Fibroblast of the aortic adventitia (primary cell): Measurements from ENCODE around the gene PDZRN4. TPM values are rescaled to one million over a fixed set of nuclear protein-coding genes. Genes with fewer than 3 reads are reported as not detected.
A peak's percentile ranks its signal among the peaks of the same experiment; 100 is the strongest.
"Not testable (repeated sequence)": the region's sequence is repeated elsewhere in the genome, so short reads cannot be mapped to it uniquely, and the experiment has no call there.

Source experiments
- DNase-seq: peaks from one replicate; pipeline ENCODE4 v3.0.0-alpha.2; 2010; ENCODE audit warnings: low read depth
- H3K4me3 ChIP-seq: 2 replicates; pipeline ENCODE4 v1.5.1; 2011; ENCODE audit warnings: low read depth, mild to moderate bottlenecking, control low read depth, low read length, moderate library complexity
- CTCF ChIP-seq: IDR thresholded peaks from 2 replicates; pipeline ENCODE4 v1.5.1; 2011; ENCODE audit warnings: mild to moderate bottlenecking, low read length, control low read depth, inconsistent platforms; ENCODE audit not compliant: insufficient read depth
- total RNA-seq: library from RNA; depleted of rRNA; stranded (reverse); fragments of >200 nt; gene quantifications from 2 replicates; pipeline ENCODE4 v1.2.3, GENCODE V29; 2012; ENCODE audit warnings: low replicate concordance

The PDZRN4 gene
- total RNA-seq, 1 donor, result not detected

DNA sequence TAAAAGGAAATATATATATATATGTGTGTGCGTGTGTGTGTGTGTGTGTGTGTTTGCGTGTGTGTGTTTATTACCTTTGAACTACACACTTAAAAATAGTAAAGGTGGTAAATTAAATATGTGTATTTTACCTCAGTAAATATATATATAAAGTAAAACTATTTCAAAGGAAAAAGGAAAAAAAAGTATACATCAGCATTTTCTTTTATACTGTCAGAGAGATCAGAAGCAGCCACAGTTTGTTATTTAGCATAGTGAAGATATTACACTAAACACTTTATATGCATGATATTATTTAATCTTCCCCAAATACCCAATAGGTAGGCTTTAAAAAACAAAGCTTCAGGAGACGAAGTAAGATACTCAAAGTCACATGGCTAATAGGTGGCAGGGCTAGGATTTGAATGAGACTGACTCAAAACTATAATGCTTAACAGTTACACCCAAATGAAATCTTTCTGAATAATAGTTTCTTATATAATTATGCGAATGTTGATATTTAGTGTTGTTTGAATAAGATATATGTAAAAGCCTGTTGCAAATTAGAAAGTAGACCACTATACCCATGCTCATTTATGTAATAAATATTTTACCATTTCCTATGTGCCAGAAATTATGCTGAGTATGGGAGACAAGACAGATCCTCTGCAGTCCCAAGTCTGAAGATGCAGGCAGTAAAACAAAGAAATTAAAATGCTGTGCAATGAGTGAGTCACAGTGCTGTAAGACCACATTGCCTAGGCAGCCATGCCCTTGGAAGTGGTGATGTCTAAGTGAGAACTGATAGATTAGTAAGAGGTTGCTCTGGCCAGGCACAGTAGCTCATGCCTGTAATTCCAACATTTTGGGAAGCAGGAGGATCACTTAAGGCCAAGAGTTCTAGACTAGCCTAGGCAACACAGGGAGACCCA is 66.1 kb downstream of the PDZRN4 start:
- no peak overlapping the region for H3K4me3 ChIP-seq
- no peak for TF ChIP-seq CTCF
- no peak for DNase-seq

DNA sequence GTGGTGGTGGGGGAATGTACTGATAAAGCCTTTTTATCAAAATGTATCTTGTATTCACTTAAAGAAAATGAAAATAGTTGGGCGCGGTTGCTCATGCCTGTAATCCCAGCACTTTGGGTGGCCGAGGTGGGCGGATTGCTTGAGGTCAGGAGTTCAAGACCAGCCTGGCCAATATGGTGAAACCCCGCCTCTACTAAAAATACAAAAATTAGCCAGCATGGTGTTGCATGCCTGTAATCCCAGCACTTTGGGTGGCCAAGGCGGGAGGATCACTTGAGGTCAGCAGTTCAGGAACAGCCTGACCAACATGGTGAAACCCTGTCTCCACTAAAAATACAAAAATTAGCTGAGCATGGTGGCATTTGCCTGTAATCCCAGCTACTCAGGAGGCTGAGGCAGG is 75.1 kb downstream of the PDZRN4 start:
- DNase-seq, H3K4me3 ChIP-seq: not testable (repeated sequence)

DNA sequence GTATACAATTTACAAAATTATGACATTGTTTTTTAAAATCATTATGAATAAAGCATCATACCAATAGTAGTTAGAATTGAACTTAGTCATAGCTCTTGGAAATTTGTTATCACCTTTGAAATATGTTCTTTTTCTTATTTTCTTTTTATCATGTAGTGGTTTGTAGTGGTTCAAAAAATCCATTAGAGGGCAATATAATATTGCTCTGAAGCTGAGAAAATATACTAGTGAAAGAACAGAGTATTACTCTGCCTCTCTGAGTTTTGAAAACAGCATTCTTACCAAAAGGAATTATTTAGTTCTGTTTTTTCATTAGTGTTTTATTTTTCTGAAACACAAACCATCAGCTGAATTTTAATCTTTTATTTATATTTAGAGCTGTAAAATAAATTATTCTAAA is 76.2 kb downstream of the PDZRN4 start:
- DNase-seq, result peak; percentile 7
- H3K4me3 ChIP-seq, result no peak overlapping the region
- peak; percentile 26 for TF ChIP-seq CTCF

GRCh38 chr12:41269056-41269455 is 80.9 kb downstream of the PDZRN4 start:
- no peak overlapping the region for H3K4me3 ChIP-seq
- no peak for DNase-seq
- TF ChIP-seq CTCF, result no peak

DNA sequence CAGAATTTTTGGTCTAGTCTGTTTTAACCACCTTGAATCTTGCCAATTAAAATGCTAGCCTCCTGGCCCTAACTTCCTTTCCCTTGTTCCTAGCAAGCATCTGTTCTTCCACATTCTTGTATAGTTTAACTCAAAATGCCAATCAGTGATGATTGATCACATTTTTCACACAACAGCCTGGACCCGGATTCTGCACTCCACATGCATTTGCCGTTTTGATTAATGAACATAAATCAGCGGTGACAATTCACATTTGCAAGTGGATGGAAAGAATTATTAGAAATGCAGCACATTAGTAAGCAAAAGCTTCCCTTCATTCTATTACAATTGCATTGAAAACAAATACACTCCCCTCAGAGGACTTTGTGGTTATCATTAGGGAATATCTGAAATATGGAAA is 83.4 kb downstream of the PDZRN4 start:
- DNase-seq, result no peak

GRCh38 chr12:41274643-41275042 is 86.5 kb downstream of the PDZRN4 start:
- TF ChIP-seq CTCF, result no peak
- no peak overlapping the region for H3K4me3 ChIP-seq
- DNase-seq, result no peak

More for the DNA sequence above, 83.4 kb downstream of the PDZRN4 start:
- H3K4me3 ChIP-seq, result no peak overlapping the region
- TF ChIP-seq CTCF, result no peak

DNA sequence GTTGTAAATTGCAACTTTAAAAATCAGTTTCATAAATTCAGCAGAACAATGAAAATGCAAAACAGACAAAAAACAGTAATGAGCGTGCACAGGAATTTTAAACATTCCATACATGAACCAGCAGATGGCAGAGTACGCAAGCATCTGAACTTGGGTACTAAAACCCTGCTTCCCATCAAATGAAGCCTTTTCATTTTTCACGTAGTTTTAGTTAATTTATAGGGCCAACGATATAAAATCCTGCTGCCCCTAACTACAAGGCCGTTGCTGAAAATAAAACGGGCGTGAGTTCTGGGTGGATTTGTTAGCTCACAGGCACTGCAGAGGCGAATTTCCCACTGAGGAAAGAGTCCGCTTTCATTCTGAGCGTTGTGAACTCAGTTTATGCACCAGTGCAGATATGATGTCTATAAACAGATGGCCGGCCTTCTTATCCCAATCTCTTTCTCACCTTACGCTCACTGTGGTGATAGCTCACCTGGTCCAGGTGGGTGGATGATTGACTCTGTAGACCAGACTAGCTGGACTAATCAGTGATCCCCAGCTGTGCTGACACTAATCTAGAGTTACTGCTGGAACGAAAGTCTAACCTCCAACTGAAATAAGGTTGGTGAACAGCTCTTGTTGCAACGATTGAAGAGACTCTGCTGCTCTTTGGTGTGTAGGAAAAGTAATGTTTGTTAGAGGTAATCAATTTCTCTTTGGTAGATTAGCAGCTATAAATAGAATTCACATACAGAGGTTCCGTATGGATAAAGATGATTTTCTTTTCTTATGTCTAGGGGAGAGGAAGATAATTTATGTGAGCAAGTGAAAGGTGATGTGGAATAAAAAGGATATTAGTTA is 89.2 kb downstream of the PDZRN4 start:
- no peak overlapping the region for H3K4me3 ChIP-seq
- peak; percentile 55 for TF ChIP-seq CTCF
- peak; percentile 56 for DNase-seq
